Measurements from ENCODE around the gene EHBP1.

EHBP1 gene

GRCh38 chr2:62817995-62818713, 112.6 kb downstream of the EHBP1 start:
- no peak for FAIRE-seq
- TF ChIP-seq POLR2A (IDR thresholded peaks at IDR 0.05; ENCODE audit: low read depth, low read length), result no peak
- DNase-seq (ENCODE audit: insufficient read length, low spot score), result no peak

- FAIRE-seq (no peak), DNase-seq (ENCODE audit: insufficient read length, low spot score) (no peak)
- TF ChIP-seq POLR2A (IDR thresholded peaks at IDR 0.05; ENCODE audit: low read depth, low read length), result no peak
These were observed 117.0 kb downstream of the EHBP1 start for GRCh38 chr2:62822549-62822948.

GRCh38 chr2:62824388-62824787, 118.9 kb downstream of the EHBP1 start:
- no peak for FAIRE-seq
- no peak for TF ChIP-seq POLR2A (IDR thresholded peaks at IDR 0.05; ENCODE audit: low read depth, low read length)
- DNase-seq (ENCODE audit: insufficient read length, low spot score), result no peak

- no peak for TF ChIP-seq POLR2A (IDR thresholded peaks at IDR 0.05; ENCODE audit: low read depth, low read length)
- DNase-seq (ENCODE audit: insufficient read length, low spot score) (no peak), FAIRE-seq (no peak)
These were observed 120.6 kb downstream of the EHBP1 start for GRCh38 chr2:62826141-62826540.

- DNase-seq (ENCODE audit: insufficient read length, low spot score), result no peak
- no peak for FAIRE-seq
- TF ChIP-seq POLR2A (IDR thresholded peaks at IDR 0.05; ENCODE audit: low read depth, low read length), result no peak
These were observed 121.6 kb downstream of the EHBP1 start for GRCh38 chr2:62826953-62827675.

- TF ChIP-seq POLR2A (IDR thresholded peaks at IDR 0.05; ENCODE audit: low read depth, low read length), result no peak
- no peak for FAIRE-seq
These were observed 126.2 kb downstream of the EHBP1 start for GRCh38 chr2:62831729-62832128.

GRCh38 chr2:62844311-62845090, 139.0 kb downstream of the EHBP1 start:
- FAIRE-seq, result peak; percentile 52
- no peak for TF ChIP-seq POLR2A (IDR thresholded peaks at IDR 0.05; ENCODE audit: low read depth, low read length)
- no peak for DNase-seq (ENCODE audit: insufficient read length, low spot score)

More at GRCh38 chr2:62831729-62832128, 126.2 kb downstream of the EHBP1 start:
- no peak for DNase-seq (ENCODE audit: insufficient read length, low spot score)

GRCh38 chr2:62845256-62845655, 139.7 kb downstream of the EHBP1 start:
- no peak for DNase-seq (ENCODE audit: insufficient read length, low spot score)
- no peak for TF ChIP-seq POLR2A (IDR thresholded peaks at IDR 0.05; ENCODE audit: low read depth, low read length)
- no peak for FAIRE-seq

- FAIRE-seq, result no peak
These were observed 146.7 kb downstream of the EHBP1 start for GRCh38 chr2:62852254-62852653.

GRCh38 chr2:62854600-62855514, 149.3 kb downstream of the EHBP1 start:
- no peak for FAIRE-seq
- TF ChIP-seq POLR2A (IDR thresholded peaks at IDR 0.05; ENCODE audit: low read depth, low read length), result no peak
- no peak for DNase-seq (ENCODE audit: insufficient read length, low spot score)

More at GRCh38 chr2:62852254-62852653, 146.7 kb downstream of the EHBP1 start:
- DNase-seq (ENCODE audit: insufficient read length, low spot score), result no peak
- TF ChIP-seq POLR2A (IDR thresholded peaks at IDR 0.05; ENCODE audit: low read depth, low read length), result no peak

GRCh38 chr2:62856228-62857040, 150.9 kb downstream of the EHBP1 start:
- no peak for DNase-seq (ENCODE audit: insufficient read length, low spot score)
- FAIRE-seq, result no peak
- no peak for TF ChIP-seq POLR2A (IDR thresholded peaks at IDR 0.05; ENCODE audit: low read depth, low read length)

- no peak for TF ChIP-seq POLR2A (IDR thresholded peaks at IDR 0.05; ENCODE audit: low read depth, low read length)
- DNase-seq (ENCODE audit: insufficient read length, low spot score), result no peak
- FAIRE-seq, result peak; percentile 65
These were observed 151.8 kb downstream of the EHBP1 start for GRCh38 chr2:62857139-62857931.

All from H54 (cell line).